DMS79 treated with DMSO at 0.1 percent for 48 hours (cell line): ENCODE data around the gene RAI14.

ENCODE experiments used
- DNase-seq: peaks from one replicate; lab custom pipeline; 2025; lab: John Stamatoyannopoulos, UW

RAI14 gene

GRCh38 chr5:34656001-34656699 lies at the start of gene RAI14:
Gene RAI14 (plus strand): TSS chr5:34656328. CDS start chr5:34686920, 30,592 bp downstream.
- no peak for DNase-seq

DNA sequence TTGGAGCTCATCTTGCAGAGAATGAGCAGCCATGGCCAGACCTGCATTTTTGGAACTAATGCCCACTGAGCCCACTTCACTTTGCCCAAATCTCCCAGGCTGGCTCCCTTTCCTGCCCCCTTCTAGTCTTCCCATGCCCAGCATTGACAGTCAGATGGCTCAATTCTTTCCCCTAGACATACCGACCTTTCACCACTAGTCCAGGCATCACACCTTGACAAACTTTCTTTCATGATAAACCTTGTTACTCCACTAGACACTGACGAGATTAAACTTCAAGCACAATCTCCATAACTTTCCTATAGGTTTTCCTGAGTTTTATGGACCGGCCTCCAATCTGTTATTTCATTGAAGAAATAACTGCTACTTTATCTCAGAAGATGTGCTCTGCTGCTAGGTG lies 47.8 kb upstream of the RAI14 start:
- no peak for DNase-seq

GRCh38 chr5:34608859-34609648 lies 47.1 kb upstream of the RAI14 start:
- DNase-seq: peak; percentile 49

DNA sequence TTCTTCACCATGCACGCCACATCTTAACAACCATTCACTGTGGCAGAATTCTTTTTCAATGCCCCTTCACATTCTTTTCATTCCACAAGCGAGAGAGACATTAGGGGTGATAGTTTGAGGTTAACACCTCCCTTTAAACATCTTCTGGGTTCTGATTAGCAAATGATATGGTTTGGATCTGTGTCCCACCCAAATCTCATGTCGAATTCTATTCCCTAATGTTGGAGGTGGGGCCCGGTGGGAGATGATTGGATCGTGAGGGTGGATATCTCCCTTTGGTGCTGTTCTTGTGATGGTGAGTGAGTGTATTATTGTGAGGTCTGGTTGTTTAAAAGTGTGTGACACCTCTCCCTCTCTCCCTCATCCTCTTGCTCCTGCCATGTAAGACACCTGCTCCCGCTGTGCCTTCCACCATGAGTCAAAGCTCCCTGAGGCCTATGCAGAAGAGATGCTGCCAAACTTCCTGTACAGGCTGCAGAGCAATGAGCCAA lies 46.1 kb upstream of the RAI14 start:
- DNase-seq: no peak

- DNase-seq: no peak
These were observed 45.6 kb upstream of the RAI14 start for GRCh38 chr5:34610546-34610945.

GRCh38 chr5:34611464-34612415 lies 44.4 kb upstream of the RAI14 start:
- no peak for DNase-seq

- no peak for DNase-seq
These were observed 39.5 kb upstream of the RAI14 start for GRCh38 chr5:34616651-34617050.

GRCh38 chr5:34618371-34619065 lies 37.6 kb upstream of the RAI14 start:
- no peak for DNase-seq

- DNase-seq: no peak
These were observed 35.9 kb upstream of the RAI14 start for GRCh38 chr5:34620185-34620584.

DNA sequence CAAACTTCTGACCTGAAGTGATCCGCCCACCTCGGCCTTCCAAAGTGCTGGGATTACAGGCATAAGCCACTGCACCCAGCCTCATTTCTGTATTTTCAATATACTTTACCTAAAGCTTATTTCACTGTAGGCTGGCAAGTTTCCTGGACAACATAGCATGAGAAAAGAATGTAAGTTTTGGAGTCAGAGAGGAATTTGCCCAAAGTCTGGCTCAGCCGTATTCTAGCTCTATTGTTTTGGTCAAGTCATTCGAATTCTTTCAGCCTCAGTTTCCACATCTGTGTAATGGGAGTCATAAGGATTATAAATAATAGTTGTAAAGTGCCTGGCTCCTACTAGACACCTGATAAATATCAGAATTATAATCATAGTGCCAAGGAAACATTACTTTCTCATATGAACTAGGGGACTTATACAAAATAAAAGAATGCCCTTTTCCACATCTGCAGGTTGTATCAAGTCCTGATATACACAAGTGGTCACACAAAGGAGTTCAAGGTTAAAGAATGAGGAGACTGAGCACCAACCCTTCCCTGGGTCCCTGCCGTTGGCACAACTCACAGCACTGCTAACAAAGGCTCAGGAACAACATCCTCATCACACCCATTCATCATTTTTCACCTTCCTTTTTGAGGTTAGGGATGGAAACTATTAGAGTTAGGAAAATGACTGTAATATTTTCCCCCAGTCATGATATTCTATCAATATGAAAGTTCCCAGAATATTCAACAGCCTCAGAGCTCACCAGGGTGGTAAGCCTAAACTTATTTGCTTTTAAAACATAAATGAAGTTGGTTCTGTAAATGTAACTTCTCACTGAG lies 34.6 kb upstream of the RAI14 start:
- no peak for DNase-seq

GRCh38 chr5:34622098-34622400 lies 34.1 kb upstream of the RAI14 start:
- no peak for DNase-seq

- no peak for DNase-seq
These were observed 31.4 kb upstream of the RAI14 start for GRCh38 chr5:34624691-34625090.

DNA sequence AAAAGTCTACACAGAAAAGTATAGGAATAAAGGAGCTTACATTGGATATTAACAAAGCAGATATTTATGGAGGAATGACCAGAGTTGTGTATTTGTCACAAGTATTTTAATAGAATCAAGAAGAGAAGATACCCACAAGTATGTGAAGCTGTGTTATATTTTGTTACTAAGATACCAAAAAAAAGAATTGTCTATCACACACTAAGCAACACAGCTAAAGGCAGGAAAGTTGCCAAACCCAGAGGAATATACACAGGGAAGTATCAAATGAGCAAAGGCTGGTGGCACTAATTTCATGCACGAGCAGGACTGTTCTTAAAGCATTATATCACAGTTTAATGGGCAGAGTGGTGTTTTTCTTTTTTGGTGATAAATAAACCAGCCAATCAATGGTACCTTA lies 30.9 kb upstream of the RAI14 start:
- DNase-seq: no peak

- no peak for DNase-seq
These were observed 30.1 kb upstream of the RAI14 start for GRCh38 chr5:34626036-34626435.

- DNase-seq: no peak
These were observed 29.4 kb upstream of the RAI14 start for GRCh38 chr5:34626751-34627150.

DNA sequence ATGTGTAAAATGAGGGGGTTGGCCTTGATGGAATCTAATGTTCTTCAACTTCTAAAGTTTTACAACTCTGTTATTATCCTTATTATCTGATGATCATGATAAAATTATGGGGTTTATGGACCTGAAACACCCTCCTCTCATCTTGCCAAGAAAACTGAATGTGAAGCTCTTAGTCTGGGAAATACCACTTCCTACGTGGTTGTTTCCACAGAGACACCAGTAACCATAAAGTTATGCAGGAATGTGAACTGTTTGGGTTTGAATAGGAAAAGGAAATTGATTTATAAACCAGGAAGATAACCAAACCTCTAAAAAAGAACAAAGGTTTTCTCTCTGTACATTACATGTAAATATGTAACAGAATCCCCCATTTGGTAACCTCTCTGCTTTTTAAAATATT lies 28.3 kb upstream of the RAI14 start:
- DNase-seq: no peak

GRCh38 chr5:34628373-34628772 lies 27.8 kb upstream of the RAI14 start:
- no peak for DNase-seq

DNA sequence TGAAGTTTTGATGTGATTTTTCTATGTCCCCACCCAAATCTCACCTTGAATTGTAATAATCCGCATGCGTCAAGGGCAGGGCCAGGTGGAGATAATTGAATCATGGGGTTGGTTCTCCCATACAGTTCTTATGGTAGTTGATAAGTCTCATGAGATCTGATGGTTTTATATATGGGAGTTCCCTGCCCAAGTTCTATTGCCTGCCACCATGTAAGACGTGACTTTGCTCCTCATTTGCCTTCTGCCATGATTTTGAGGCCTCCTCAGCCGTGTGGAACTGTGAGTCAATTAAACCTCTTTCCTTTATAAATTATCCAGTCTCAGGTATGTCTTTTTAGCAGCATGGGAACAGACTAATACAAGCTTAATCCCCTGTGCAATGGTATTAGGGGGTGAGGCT lies 25.5 kb upstream of the RAI14 start:
- DNase-seq: no peak

- DNase-seq: no peak
These were observed 23.2 kb upstream of the RAI14 start for GRCh38 chr5:34632807-34633422.

DNA sequence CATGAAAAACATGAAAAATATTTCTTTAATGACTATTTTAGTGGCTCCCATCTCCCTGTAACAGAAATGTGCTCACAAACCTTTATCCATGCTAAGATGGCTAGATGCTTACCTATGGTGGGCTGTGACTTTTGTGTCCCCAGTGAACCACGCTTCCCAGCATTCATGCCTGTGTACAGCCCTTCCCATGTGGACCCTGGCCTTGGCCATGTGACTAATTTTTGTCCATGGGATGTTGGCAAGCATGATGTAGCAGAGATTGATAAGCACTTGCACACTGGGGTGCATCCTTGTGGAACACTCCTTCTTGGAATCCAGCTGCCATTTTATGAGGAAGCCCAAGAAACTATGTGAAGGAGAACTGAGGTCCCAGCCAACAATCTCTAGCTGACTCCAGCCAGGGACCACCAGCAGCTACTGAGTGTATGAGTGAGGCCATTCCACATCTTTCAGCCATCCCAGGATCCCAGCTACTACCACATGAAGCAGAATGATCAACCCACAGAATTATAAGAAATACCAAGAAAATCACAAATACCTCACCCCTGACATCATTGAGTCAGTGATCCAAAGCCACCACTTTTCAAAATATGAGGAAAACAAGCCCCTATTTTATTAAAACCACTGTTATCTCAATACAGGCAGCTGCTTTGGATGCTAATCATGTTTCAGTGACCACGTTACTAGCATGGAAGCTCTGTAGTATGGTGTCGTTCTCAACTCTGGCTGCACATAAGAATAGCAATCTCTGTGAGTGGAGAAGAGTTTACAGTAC lies 16.1 kb upstream of the RAI14 start:
- no peak for DNase-seq
